ENCODE measurements around the gene ZP1. TPM values are rescaled to one million over a fixed set of nuclear protein-coding genes. Genes with fewer than 3 reads are reported as not detected.

Gene ZP1
- polyA plus RNA-seq, 4 donors: 0.06 to 0.64 (median 0.32) TPM; not detected in 1

- no peak for DNase-seq (ENCODE audit: low read depth in 4 of 4, low spot score in 3 of 4)
These were observed 6.2 kb downstream of the ZP1 start for GRCh38 chr11:60873533-60873932.

- no peak for DNase-seq (ENCODE audit: low read depth in 4 of 4, low spot score in 3 of 4)
These were observed 7.4 kb downstream of the ZP1 start for GRCh38 chr11:60874421-60875365.

- no peak for DNase-seq (ENCODE audit: low read depth in 4 of 4, low spot score in 3 of 4)
These were observed 8.2 kb downstream of the ZP1 start for GRCh38 chr11:60875366-60876167.

- no peak for DNase-seq (ENCODE audit: low read depth in 4 of 4, low spot score in 3 of 4)
These were observed 8.8 kb downstream of the ZP1 start for GRCh38 chr11:60876168-60876485.

- no peak for DNase-seq (ENCODE audit: low read depth in 4 of 4, low spot score in 3 of 4)
These were observed 11.1 kb downstream of the ZP1 start for GRCh38 chr11:60878245-60879101.

GRCh38 chr11:60879104-60879503 lies 11.8 kb downstream of the ZP1 start:
- DNase-seq (ENCODE audit: low read depth in 4 of 4, low spot score in 3 of 4): no peak

GRCh38 chr11:60879971-60880588 lies 12.7 kb downstream of the ZP1 start:
- DNase-seq (ENCODE audit: low read depth in 4 of 4, low spot score in 3 of 4): no peak

GRCh38 chr11:60880643-60881282 lies 13.4 kb downstream of the ZP1 start:
- DNase-seq (ENCODE audit: low read depth in 4 of 4, low spot score in 3 of 4): no peak

GRCh38 chr11:60887556-60887955 lies 20.2 kb downstream of the ZP1 start:
- DNase-seq (ENCODE audit: low read depth in 4 of 4, low spot score in 3 of 4): no peak

- no peak for DNase-seq (ENCODE audit: low read depth in 4 of 4, low spot score in 3 of 4)
These were observed 22.5 kb downstream of the ZP1 start for GRCh38 chr11:60889869-60890311.

GRCh38 chr11:60890696-60891095 lies 23.4 kb downstream of the ZP1 start:
- no peak for DNase-seq (ENCODE audit: low read depth in 4 of 4, low spot score in 3 of 4)

GRCh38 chr11:60891103-60891741 lies 23.9 kb downstream of the ZP1 start:
- DNase-seq (ENCODE audit: low read depth in 4 of 4, low spot score in 3 of 4): no peak

- DNase-seq (ENCODE audit: low read depth in 4 of 4, low spot score in 3 of 4): no peak
These were observed 28.3 kb downstream of the ZP1 start for GRCh38 chr11:60895687-60896086.

GRCh38 chr11:60897496-60897895 lies 30.2 kb downstream of the ZP1 start:
- DNase-seq (ENCODE audit: low read depth in 4 of 4, low spot score in 3 of 4): no peak

- DNase-seq (ENCODE audit: low read depth in 4 of 4, low spot score in 3 of 4): peak in 1 of 4 donors; percentile 55
These were observed 31.9 kb downstream of the ZP1 start for GRCh38 chr11:60899046-60899936.

GRCh38 chr11:60899977-60900376 lies 32.6 kb downstream of the ZP1 start:
- no peak for DNase-seq (ENCODE audit: low read depth in 4 of 4, low spot score in 3 of 4)

- no peak for DNase-seq (ENCODE audit: low read depth in 4 of 4, low spot score in 3 of 4)
These were observed 33.5 kb downstream of the ZP1 start for GRCh38 chr11:60900673-60901404.

- DNase-seq (ENCODE audit: low read depth in 4 of 4, low spot score in 3 of 4): no peak
These were observed 35.3 kb downstream of the ZP1 start for GRCh38 chr11:60902625-60903024.

All from right renal pelvis (tissue), 4 donors.